SK-N-SH (cell line): ENCODE results near the gene OR8G1. TPM values are rescaled to one million over a fixed set of nuclear protein-coding genes. Genes with fewer than 3 reads are reported as not detected.
"Not testable (repeated sequence)": the region's sequence is repeated elsewhere in the genome, so short reads cannot be mapped to it uniquely, and the experiment has no call there.

Experiments
- CTCF ChIA-PET: fragments of 300-600, 350-600 bp; formaldehyde crosslinking; extraction: SDS; loops from one replicate; lab custom pipeline; 2021; lab: Yijun Ruan, JAX
- POLR2A ChIA-PET: fragments of 350-600 bp; sonication (Branson Sonifier 250); formaldehyde crosslinking; extraction: SDS; loops from one replicate; lab custom pipeline; 2020; ENCODE audit warnings: antibody characterized with exemption, inconsistent platforms; lab: Yijun Ruan, JAX
- DNase-seq: peaks from one replicate; pipeline ENCODE4 v3.0.0; 2012
- H2AFZ ChIP-seq: fragments of 200-600 bp; sonication (generic); 2 replicates; pipeline ENCODE4 v1.8.1; 2016; ENCODE audit warnings: antibody characterized with exemption, mild to moderate bottlenecking, low read depth
- H3F3A ChIP-seq: fragments of 200-600 bp; sonication (generic); replicated peaks from 2 replicates; pipeline ENCODE3; 2016; ENCODE audit warnings: antibody characterized with exemption, mild to moderate bottlenecking; ENCODE audit not compliant: insufficient read depth
- H3K27ac ChIP-seq, 2 experiments: fragments of 200-500 bp in 1 of 2; fragments of 200-600 bp in 1 of 2; sonication (Bioruptor generic) in 1 of 2; sonication (generic), shearing (Covaris generic) in 1 of 2; 2 replicates each; pipeline versions ENCODE4 v1.5.1 to v1.6.1; 2014 to 2016; ENCODE audit warnings: low read depth in 2 of 2, inconsistent platforms in 1 of 2, low read length in 1 of 2, mild to moderate bottlenecking in 1 of 2, mixed read lengths in 1 of 2
- H3K27me3 ChIP-seq: fragments of 200-600 bp; sonication (generic), shearing (Covaris generic); 2 replicates; pipeline ENCODE4 v1.6.1; 2016; ENCODE audit warnings: mixed run types; ENCODE audit not compliant: insufficient read depth
- H3K36me3 ChIP-seq, 2 experiments: fragments of 200-500 bp in 1 of 2; fragments of 200-600 bp in 1 of 2; sonication (Bioruptor generic) in 1 of 2; sonication (generic) in 1 of 2; replicated peaks in 1 of 2; 2 replicates each; pipeline versions ENCODE3 to v1.5.1; 2014 to 2016; ENCODE audit warnings: low read length in 1 of 2, mild to moderate bottlenecking in 1 of 2; ENCODE audit not compliant: insufficient read depth in 2 of 2, control insufficient read depth in 1 of 2
- H3K4me1 ChIP-seq, 2 experiments: fragments of 200-500 bp in 1 of 2; fragments of 200-600 bp in 1 of 2; sonication (Bioruptor generic) in 1 of 2; sonication (generic), shearing (Covaris generic) in 1 of 2; 2 replicates each; pipeline versions ENCODE4 v1.5.1 to v1.6.1; 2014 to 2016; ENCODE audit warnings: low read depth in 1 of 2, low read length in 1 of 2, mixed run types in 1 of 2; ENCODE audit not compliant: insufficient read depth in 2 of 2, control insufficient read depth in 1 of 2
- H3K4me2 ChIP-seq: fragments of 200-600 bp; sonication (generic), shearing (Covaris generic); 2 replicates; pipeline ENCODE4 v1.6.1; 2017; ENCODE audit warnings: mixed run types
- H3K4me3 ChIP-seq, 2 experiments: fragments of 200-500 bp in 1 of 2; fragments of 200-600 bp in 1 of 2; sonication (Bioruptor generic) in 1 of 2; sonication (generic), shearing (Covaris generic) in 1 of 2; 2 replicates each; pipeline versions ENCODE4 v1.5.1 to v1.8.1; 2014 to 2016; ENCODE audit warnings: low read depth in 2 of 2, inconsistent platforms in 1 of 2, low read length in 1 of 2, mild to moderate bottlenecking in 1 of 2, mixed read lengths in 1 of 2, moderate library complexity in 1 of 2
- H3K79me2 ChIP-seq: fragments of 200-600 bp; sonication (generic); 2 replicates; pipeline ENCODE4 v1.8.1; 2017; ENCODE audit warnings: mild to moderate bottlenecking; ENCODE audit not compliant: insufficient read depth
- H3K9ac ChIP-seq: fragments of 200-600 bp; sonication (generic); 2 replicates; pipeline ENCODE4 v1.6.1; 2017; ENCODE audit warnings: mixed run types
- H3K9me2 ChIP-seq: fragments of 200-600 bp; sonication (generic); 2 replicates; pipeline ENCODE4 v1.6.1; 2017; ENCODE audit warnings: mixed run types
- H3K9me3 ChIP-seq: fragments of 200-600 bp; sonication (generic); 2 replicates; pipeline ENCODE4 v1.6.1; 2017; ENCODE audit warnings: mixed run types, mild to moderate bottlenecking, moderate library complexity
- H4K20me1 ChIP-seq: fragments of 200-600 bp; sonication (generic); 2 replicates; pipeline ENCODE4 v1.6.1; 2017; ENCODE audit warnings: mild to moderate bottlenecking, mixed run types; ENCODE audit not compliant: insufficient read depth
- CHD2 ChIP-seq: fragments of 150-350 bp; IDR thresholded peaks from 2 replicates; pipeline ENCODE4 v1.6.1; 2018; ENCODE audit warnings: low read length; ENCODE audit not compliant: partially characterized antibody
- CTCF ChIP-seq: fragments of 200-600 bp; sonication (generic); IDR thresholded peaks from 2 replicates; pipeline ENCODE4 v1.6.1; 2017; ENCODE audit warnings: antibody characterized with exemption, mild to moderate bottlenecking, moderate library complexity
- FOSL2 ChIP-seq: IDR thresholded peaks from 2 replicates; pipeline ENCODE4 v1.4.0; 2012; ENCODE audit warnings: low read depth, mild to moderate bottlenecking, moderate library complexity, borderline replicate concordance
- IRF3 ChIP-seq: fragments of 150-350 bp; IDR thresholded peaks from 2 replicates; pipeline ENCODE4 v1.6.1; 2016; ENCODE audit warnings: mild to moderate bottlenecking, low read depth, low read length
- JUND ChIP-seq: IDR thresholded peaks from 2 replicates; pipeline ENCODE4 v1.4.0; 2012
- MEF2A ChIP-seq: IDR thresholded peaks from 2 replicates; pipeline ENCODE4 v1.4.0; 2012; ENCODE audit warnings: low read depth, borderline replicate concordance
- MXI1 ChIP-seq: IDR thresholded peaks from 2 replicates; pipeline ENCODE4 v1.6.1; 2012; ENCODE audit warnings: mild to moderate bottlenecking, low read depth, low read length, improper control_type of control experiment
- NFIC ChIP-seq: IDR thresholded peaks from 2 replicates; pipeline ENCODE4 v1.4.0; 2012; ENCODE audit warnings: borderline replicate concordance
- NRF1 ChIP-seq: IDR thresholded peaks from 2 replicates; pipeline ENCODE4 v1.6.1; 2012; ENCODE audit warnings: low read depth, mild to moderate bottlenecking, low read length
- RCOR1 ChIP-seq: fragments of 150-350 bp; IDR thresholded peaks from 2 replicates; pipeline ENCODE4 v1.6.1; 2017; ENCODE audit warnings: antibody characterized with exemption, low read length
- RXRA ChIP-seq: IDR thresholded peaks from 2 replicates; pipeline ENCODE4 v1.4.0; 2012; ENCODE audit warnings: low read depth, mild to moderate bottlenecking, borderline replicate concordance
- SMC3 ChIP-seq: IDR thresholded peaks from 2 replicates; pipeline ENCODE4 v1.6.1; 2012; ENCODE audit warnings: low read depth, low read length, improper control_type of control experiment
- TCF12 ChIP-seq: IDR thresholded peaks from 2 replicates; pipeline ENCODE4 v1.4.0; 2012
- USF1 ChIP-seq: IDR thresholded peaks from 2 replicates; pipeline ENCODE4 v1.4.0; 2012; ENCODE audit warnings: low read depth, borderline replicate concordance
- WGBS: methylation state at CpG from one replicate; pipeline ENCODE4 v1.1.6; 2017; ENCODE audit warnings: low lambda C conversion rate; 5-methylcytosine and 5-hydroxymethylcytosine counted together
- polyA plus RNA-seq, 3 experiments: library from polyadenylated mRNA; depleted of rRNA; stranded (reverse); fragments of >200 nt; gene quantifications; 2 replicates each; pipeline ENCODE4 v1.2.3, GENCODE V29; 2012

The OR8G1 gene
- polyA plus RNA-seq, 1 of the 3 experiments (the other 2 are of a cell fraction), result not detected

- H3F3A ChIP-seq, result no peaks in the 10 kb centered on the region
- WGBS, result 25% methylated on average over 2 of the region's 2 CpGs
- POLR2A ChIA-PET, result no interaction called here
- no peaks in the 10 kb centered on the region for H3K9me3 ChIP-seq
- H3K27ac ChIP-seq, result no peak overlapping the region
- no peak overlapping the region for H3K4me2 ChIP-seq
- H2AFZ ChIP-seq, result no peak overlapping the region
- H4K20me1 ChIP-seq, result no peaks in the 10 kb centered on the region
- H3K4me3 ChIP-seq, result no peak overlapping the region
- no peak overlapping the region for H3K9ac ChIP-seq
- DNase-seq, result no peak
- no peaks in the 10 kb centered on the region for H3K9me2 ChIP-seq
- no peak for TF ChIP-seq CHD2
- no peak for TF ChIP-seq SMC3
- no peak for TF ChIP-seq MXI1
- TF ChIP-seq MEF2A, result no peak
- TF ChIP-seq CTCF, result no peak
- no peak for TF ChIP-seq FOSL2
- no peaks in the 10 kb centered on the region for H3K4me1 ChIP-seq
- CTCF ChIA-PET, result no interaction called here
- no peaks in the 10 kb centered on the region for H3K79me2 ChIP-seq
- H3K36me3 ChIP-seq, result no peaks in the 10 kb centered on the region
- no peaks in the 10 kb centered on the region for H3K27me3 ChIP-seq
These were observed 18.5 kb upstream of the OR8G1 start for GRCh38 chr11:124222407-124222806.

- POLR2A ChIA-PET, H3K36me3 ChIP-seq, H2AFZ ChIP-seq, H3K79me2 ChIP-seq, H3K27me3 ChIP-seq, H3K4me1 ChIP-seq, H3K9me3 ChIP-seq, H3K27ac ChIP-seq, H3K4me3 ChIP-seq, H3F3A ChIP-seq, DNase-seq, H3K9me2 ChIP-seq, H3K4me2 ChIP-seq, H3K9ac ChIP-seq, H4K20me1 ChIP-seq: not testable (repeated sequence)
- CTCF ChIA-PET, result interaction anchor here (0.8 to 1.0 kb wide), 2 partner anchors 30 to 365 kb away, joined by 3 read pairs; no protein-coding TSS in a partner anchor
- WGBS, result 24% methylated on average over 9 of the region's 9 CpGs
These were observed 16.1 kb upstream of the OR8G1 start for GRCh38 chr11:124224618-124225423.

- 2% methylated on average over 1 of the region's 1 CpG for WGBS
- H3K4me3 ChIP-seq, result no peak overlapping the region
- no peaks in the 10 kb centered on the region for H3K36me3 ChIP-seq
- DNase-seq, result no peak
- no peak overlapping the region for H3K27ac ChIP-seq
- H2AFZ ChIP-seq, result no peak overlapping the region
- no peaks in the 10 kb centered on the region for H3K9me2 ChIP-seq
- H3K4me2 ChIP-seq, result no peak overlapping the region
- no peaks in the 10 kb centered on the region for H3F3A ChIP-seq
- no peaks in the 10 kb centered on the region; the same call in 1 of the 2 replicates for H3K27me3 ChIP-seq
- POLR2A ChIA-PET, result no interaction called here
- H3K4me1 ChIP-seq, result no peaks in the 10 kb centered on the region
- no peaks in the 10 kb centered on the region for H3K79me2 ChIP-seq
- H3K9ac ChIP-seq, result no peak overlapping the region
- H4K20me1 ChIP-seq, result no peaks in the 10 kb centered on the region
- H3K9me3 ChIP-seq, result no peaks in the 10 kb centered on the region
- CTCF ChIA-PET, result interaction anchor here (1.4 kb wide), 1 partner anchor 53 kb away, joined by 3 read pairs; no protein-coding TSS in a partner anchor
- TF ChIP-seq JUND, result no peak
- no peak for TF ChIP-seq NFIC
- TF ChIP-seq USF1, result no peak
- no peak for TF ChIP-seq RCOR1
- no peak for TF ChIP-seq IRF3
- no peak for TF ChIP-seq RXRA
- no peak for TF ChIP-seq MEF2A
- no peak for TF ChIP-seq NRF1
- no peak for TF ChIP-seq TCF12
These were observed 15.4 kb upstream of the OR8G1 start for GRCh38 chr11:124225471-124225870.
